Measurements from ENCODE around the gene MYRF.

The MYRF gene

DNA sequence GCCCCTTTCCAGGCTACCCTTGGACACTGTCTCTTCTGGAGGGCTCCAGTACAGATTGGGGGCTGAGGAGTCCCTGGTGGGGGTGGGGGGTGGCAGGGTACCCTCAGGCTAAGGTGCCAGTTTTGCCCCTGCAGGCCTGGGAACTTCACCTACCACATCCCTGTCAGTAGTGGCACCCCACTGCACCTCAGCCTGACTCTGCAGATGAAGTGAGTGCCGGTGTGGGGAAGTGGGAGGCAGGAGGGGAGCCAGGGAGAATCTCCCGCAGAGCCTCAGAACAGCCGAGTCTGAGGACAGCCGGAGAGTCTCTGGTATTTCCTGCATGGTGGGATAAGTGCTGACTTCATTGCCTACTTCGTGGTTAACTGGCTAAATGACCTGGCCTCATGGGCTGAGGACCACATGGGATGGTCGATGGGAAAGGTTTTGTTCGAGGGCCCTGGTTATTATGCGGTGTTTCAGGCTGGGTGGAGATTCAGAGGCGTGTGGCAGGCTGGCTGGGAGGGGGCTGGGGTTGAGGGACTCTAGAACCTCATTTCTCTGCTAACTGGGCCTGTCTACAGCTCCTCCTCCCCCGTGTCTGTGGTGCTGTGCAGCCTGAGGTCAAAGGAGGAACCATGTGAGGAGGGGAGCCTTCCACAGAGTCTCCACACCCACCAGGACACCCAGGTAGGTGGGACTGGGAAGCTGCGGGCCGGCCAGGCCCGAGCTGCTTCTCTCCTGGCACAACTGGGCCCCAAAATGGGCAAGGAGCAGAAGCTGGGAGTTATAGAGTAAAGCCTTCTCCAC, 31.5 kb downstream of the MYRF start:
- H3K27me3 ChIP-seq (ENCODE audit: insufficient read depth, poor library complexity, severe bottlenecking), result no peaks in the 10 kb centered on the region
- no peak overlapping the region for H3K4me3 ChIP-seq (replicated peaks; ENCODE audit: insufficient read depth, low read length)
- no peak overlapping the region for H3K27ac ChIP-seq (replicated peaks)
- TF ChIP-seq SPI1 (IDR thresholded peaks at IDR 0.05; ENCODE audit: borderline replicate concordance, low read depth), result no peak
- TF ChIP-seq, protein P1, sequence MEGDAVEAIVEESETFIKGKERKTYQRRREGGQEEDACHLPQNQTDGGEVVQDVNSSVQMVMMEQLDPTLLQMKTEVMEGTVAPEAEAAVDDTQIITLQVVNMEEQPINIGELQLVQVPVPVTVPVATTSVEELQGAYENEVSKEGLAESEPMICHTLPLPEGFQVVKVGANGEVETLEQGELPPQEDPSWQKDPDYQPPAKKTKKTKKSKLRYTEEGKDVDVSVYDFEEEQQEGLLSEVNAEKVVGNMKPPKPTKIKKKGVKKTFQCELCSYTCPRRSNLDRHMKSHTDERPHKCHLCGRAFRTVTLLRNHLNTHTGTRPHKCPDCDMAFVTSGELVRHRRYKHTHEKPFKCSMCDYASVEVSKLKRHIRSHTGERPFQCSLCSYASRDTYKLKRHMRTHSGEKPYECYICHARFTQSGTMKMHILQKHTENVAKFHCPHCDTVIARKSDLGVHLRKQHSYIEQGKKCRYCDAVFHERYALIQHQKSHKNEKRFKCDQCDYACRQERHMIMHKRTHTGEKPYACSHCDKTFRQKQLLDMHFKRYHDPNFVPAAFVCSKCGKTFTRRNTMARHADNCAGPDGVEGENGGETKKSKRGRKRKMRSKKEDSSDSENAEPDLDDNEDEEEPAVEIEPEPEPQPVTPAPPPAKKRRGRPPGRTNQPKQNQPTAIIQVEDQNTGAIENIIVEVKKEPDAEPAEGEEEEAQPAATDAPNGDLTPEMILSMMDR (IDR thresholded peaks at IDR 0.05; ENCODE audit: insufficient read depth, low read length), result no peak
- TF ChIP-seq POLR2AphosphoS5 (IDR thresholded peaks at IDR 0.05; ENCODE audit: low read depth), result no peak
- TF ChIP-seq, protein P2, sequence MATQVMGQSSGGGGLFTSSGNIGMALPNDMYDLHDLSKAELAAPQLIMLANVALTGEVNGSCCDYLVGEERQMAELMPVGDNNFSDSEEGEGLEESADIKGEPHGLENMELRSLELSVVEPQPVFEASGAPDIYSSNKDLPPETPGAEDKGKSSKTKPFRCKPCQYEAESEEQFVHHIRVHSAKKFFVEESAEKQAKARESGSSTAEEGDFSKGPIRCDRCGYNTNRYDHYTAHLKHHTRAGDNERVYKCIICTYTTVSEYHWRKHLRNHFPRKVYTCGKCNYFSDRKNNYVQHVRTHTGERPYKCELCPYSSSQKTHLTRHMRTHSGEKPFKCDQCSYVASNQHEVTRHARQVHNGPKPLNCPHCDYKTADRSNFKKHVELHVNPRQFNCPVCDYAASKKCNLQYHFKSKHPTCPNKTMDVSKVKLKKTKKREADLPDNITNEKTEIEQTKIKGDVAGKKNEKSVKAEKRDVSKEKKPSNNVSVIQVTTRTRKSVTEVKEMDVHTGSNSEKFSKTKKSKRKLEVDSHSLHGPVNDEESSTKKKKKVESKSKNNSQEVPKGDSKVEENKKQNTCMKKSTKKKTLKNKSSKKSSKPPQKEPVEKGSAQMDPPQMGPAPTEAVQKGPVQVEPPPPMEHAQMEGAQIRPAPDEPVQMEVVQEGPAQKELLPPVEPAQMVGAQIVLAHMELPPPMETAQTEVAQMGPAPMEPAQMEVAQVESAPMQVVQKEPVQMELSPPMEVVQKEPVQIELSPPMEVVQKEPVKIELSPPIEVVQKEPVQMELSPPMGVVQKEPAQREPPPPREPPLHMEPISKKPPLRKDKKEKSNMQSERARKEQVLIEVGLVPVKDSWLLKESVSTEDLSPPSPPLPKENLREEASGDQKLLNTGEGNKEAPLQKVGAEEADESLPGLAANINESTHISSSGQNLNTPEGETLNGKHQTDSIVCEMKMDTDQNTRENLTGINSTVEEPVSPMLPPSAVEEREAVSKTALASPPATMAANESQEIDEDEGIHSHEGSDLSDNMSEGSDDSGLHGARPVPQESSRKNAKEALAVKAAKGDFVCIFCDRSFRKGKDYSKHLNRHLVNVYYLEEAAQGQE (IDR thresholded peaks at IDR 0.05; ENCODE audit: insufficient replicate concordance, low read depth), result no peak
- no peak for TF ChIP-seq GABPA (IDR thresholded peaks at IDR 0.05; ENCODE audit: low read depth)
- DNase-seq (ENCODE audit: low read depth in 1 of 2, low spot score in 1 of 2), result peak in 1 of 2 experiments; percentile 13

DNA sequence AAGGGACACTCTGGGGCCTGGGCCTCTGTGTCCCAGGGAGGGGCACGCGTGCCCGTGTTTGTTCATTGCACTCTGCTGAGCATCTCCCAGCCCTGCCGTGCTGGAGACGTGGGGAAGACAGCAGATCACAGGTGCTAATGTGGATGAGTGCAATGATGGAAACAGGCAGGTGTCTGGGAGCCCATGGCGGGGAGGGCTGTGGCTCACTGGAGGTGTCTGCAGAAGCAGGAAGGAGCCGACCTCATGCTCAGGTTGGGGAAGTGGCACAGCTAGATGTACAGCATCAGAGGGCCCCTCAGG, 32.0 kb downstream of the MYRF start:
- no peak overlapping the region for H3K4me3 ChIP-seq (replicated peaks; ENCODE audit: insufficient read depth, low read length)
- no peaks in the 10 kb centered on the region for H3K27me3 ChIP-seq (ENCODE audit: insufficient read depth, poor library complexity, severe bottlenecking)
- TF ChIP-seq, protein P1 (IDR thresholded peaks at IDR 0.05; ENCODE audit: insufficient read depth, low read length), result no peak
- TF ChIP-seq GABPA (IDR thresholded peaks at IDR 0.05; ENCODE audit: low read depth) (no peak), POLR2AphosphoS5 (IDR thresholded peaks at IDR 0.05; ENCODE audit: low read depth) (no peak), SPI1 (IDR thresholded peaks at IDR 0.05; ENCODE audit: borderline replicate concordance, low read depth) (peak; percentile 21; the same call in 1 of the 2 replicates)
- TF ChIP-seq, protein P2 (IDR thresholded peaks at IDR 0.05; ENCODE audit: insufficient replicate concordance, low read depth), result no peak
- DNase-seq (ENCODE audit: low read depth in 1 of 2, low spot score in 1 of 2), result peak in 1 of 2 experiments; percentile 23
- no peak overlapping the region for H3K27ac ChIP-seq (replicated peaks)

DNA sequence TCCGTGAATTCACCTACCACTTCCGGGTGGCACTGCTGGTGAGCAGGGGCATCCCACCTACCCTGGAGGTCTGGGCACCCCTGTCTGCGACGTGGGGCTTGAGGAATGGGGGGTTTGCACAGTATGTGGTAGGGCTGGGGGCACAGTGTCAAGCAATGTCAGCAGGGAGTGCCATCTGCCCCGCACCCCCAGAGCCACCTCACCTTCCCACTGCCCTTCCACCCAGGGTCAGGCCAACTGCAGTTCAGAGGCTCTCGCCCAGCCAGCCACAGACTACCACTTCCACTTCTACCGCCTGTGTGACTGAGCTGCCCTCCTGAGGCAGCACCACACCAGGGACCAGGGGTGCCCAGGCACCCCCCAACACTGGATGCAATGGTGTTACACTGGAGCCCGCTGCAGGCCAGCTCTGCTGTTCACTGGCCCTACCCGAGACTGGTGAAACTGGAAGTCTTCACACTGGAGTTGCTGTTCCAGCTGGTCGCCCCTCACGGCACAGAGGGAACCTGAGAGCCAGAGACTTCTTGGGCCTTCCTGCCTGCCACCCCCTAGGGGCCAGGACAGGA, 33.5 kb downstream of the MYRF start:
- Histone ChIP-seq H3K27me3 (ENCODE audit: insufficient read depth, poor library complexity, severe bottlenecking) (no peaks in the 10 kb centered on the region), H3K4me3 (replicated peaks; ENCODE audit: insufficient read depth, low read length) (no peak overlapping the region), H3K27ac (replicated peaks) (no peak overlapping the region)
- TF ChIP-seq, protein P2 (IDR thresholded peaks at IDR 0.05; ENCODE audit: insufficient replicate concordance, low read depth), result no peak
- TF ChIP-seq POLR2AphosphoS5 (IDR thresholded peaks at IDR 0.05; ENCODE audit: low read depth) (no peak), SPI1 (IDR thresholded peaks at IDR 0.05; ENCODE audit: borderline replicate concordance, low read depth) (no peak)
- TF ChIP-seq, protein P1 (IDR thresholded peaks at IDR 0.05; ENCODE audit: insufficient read depth, low read length), result no peak
- no peak for DNase-seq (ENCODE audit: low read depth in 1 of 2, low spot score in 1 of 2)

Measured in HL-60 (cell line).